ENCODE data around the gene PDILT.

DNA sequence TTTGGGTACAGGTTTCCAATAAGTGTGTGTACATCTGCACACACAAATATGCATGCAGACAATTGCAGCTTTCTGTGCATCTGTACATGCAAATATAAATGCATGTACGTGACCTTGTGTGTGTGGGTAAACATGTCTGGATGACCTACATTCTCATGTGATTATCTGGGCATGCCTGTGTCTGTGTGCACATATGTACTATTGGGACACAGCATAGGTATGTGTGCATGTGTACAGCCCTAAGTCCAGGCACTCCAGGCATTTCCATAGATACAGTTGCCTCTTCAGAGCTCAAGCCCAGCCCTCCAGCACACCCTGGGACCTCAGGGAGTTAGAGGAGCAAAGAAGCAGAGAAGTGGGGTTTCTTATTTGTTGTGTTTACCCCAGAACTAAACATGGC, 70.1 kb downstream of the PDILT start:
- TF ChIP-seq, protein P1, sequence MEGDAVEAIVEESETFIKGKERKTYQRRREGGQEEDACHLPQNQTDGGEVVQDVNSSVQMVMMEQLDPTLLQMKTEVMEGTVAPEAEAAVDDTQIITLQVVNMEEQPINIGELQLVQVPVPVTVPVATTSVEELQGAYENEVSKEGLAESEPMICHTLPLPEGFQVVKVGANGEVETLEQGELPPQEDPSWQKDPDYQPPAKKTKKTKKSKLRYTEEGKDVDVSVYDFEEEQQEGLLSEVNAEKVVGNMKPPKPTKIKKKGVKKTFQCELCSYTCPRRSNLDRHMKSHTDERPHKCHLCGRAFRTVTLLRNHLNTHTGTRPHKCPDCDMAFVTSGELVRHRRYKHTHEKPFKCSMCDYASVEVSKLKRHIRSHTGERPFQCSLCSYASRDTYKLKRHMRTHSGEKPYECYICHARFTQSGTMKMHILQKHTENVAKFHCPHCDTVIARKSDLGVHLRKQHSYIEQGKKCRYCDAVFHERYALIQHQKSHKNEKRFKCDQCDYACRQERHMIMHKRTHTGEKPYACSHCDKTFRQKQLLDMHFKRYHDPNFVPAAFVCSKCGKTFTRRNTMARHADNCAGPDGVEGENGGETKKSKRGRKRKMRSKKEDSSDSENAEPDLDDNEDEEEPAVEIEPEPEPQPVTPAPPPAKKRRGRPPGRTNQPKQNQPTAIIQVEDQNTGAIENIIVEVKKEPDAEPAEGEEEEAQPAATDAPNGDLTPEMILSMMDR (conservative IDR thresholded peaks at IDR 0.05; ENCODE audit: low read depth in 2 of 2), result no peak
- TF ChIP-seq EZH2phosphoT487 (IDR thresholded peaks at IDR 0.05; ENCODE audit: unreplicated experiment) (no peak), POLR2AphosphoS5 (IDR thresholded peaks at IDR 0.05; ENCODE audit: low read depth) (no peak), EZH2 (IDR thresholded peaks at IDR 0.05; ENCODE audit: low read depth, unreplicated experiment) (no peak), CREB1 (CRISPR knock-in tag; IDR thresholded peaks at IDR 0.05; ENCODE audit: low read depth) (no peak), STAT1 (IDR thresholded peaks at IDR 0.05; ENCODE audit: unreplicated experiment) (no peak), JUNB (IDR thresholded peaks at IDR 0.05; ENCODE audit: unreplicated experiment) (no peak)
- TF ChIP-seq, protein P2, sequence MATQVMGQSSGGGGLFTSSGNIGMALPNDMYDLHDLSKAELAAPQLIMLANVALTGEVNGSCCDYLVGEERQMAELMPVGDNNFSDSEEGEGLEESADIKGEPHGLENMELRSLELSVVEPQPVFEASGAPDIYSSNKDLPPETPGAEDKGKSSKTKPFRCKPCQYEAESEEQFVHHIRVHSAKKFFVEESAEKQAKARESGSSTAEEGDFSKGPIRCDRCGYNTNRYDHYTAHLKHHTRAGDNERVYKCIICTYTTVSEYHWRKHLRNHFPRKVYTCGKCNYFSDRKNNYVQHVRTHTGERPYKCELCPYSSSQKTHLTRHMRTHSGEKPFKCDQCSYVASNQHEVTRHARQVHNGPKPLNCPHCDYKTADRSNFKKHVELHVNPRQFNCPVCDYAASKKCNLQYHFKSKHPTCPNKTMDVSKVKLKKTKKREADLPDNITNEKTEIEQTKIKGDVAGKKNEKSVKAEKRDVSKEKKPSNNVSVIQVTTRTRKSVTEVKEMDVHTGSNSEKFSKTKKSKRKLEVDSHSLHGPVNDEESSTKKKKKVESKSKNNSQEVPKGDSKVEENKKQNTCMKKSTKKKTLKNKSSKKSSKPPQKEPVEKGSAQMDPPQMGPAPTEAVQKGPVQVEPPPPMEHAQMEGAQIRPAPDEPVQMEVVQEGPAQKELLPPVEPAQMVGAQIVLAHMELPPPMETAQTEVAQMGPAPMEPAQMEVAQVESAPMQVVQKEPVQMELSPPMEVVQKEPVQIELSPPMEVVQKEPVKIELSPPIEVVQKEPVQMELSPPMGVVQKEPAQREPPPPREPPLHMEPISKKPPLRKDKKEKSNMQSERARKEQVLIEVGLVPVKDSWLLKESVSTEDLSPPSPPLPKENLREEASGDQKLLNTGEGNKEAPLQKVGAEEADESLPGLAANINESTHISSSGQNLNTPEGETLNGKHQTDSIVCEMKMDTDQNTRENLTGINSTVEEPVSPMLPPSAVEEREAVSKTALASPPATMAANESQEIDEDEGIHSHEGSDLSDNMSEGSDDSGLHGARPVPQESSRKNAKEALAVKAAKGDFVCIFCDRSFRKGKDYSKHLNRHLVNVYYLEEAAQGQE (IDR thresholded peaks at IDR 0.05; ENCODE audit: unreplicated experiment), result no peak
- TF ChIP-seq, protein P3, sequence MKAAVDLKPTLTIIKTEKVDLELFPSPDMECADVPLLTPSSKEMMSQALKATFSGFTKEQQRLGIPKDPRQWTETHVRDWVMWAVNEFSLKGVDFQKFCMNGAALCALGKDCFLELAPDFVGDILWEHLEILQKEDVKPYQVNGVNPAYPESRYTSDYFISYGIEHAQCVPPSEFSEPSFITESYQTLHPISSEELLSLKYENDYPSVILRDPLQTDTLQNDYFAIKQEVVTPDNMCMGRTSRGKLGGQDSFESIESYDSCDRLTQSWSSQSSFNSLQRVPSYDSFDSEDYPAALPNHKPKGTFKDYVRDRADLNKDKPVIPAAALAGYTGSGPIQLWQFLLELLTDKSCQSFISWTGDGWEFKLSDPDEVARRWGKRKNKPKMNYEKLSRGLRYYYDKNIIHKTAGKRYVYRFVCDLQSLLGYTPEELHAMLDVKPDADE (IDR thresholded peaks at IDR 0.05), result no peak
